Bronchial epithelial cell (primary cell): ENCODE measurements around the gene ENTPD1. TPM values are rescaled to one million over a fixed set of nuclear protein-coding genes. Genes with fewer than 3 reads are reported as not detected.
A peak's percentile ranks its signal among the peaks of the same experiment; 100 is the strongest.
"Not testable (repeated sequence)": the region's sequence is repeated elsewhere in the genome, so short reads cannot be mapped to it uniquely, and the experiment has no call there.

Source experiments
- DNase-seq: peaks from one replicate; pipeline ENCODE4 v3.0.0-alpha.2; 2010; ENCODE audit warnings: low read depth
- FAIRE-seq: peaks from 2 replicates; lab custom pipeline; 2011; peaks lifted over from hg19 to GRCh38; lab: Jason Lieb, UNC
- H3K27me3 ChIP-seq: 2 replicates; pipeline ENCODE4 v1.5.1; 2011; ENCODE audit warnings: low read length; ENCODE audit not compliant: control insufficient read depth, insufficient read depth
- H3K36me3 ChIP-seq: 2 replicates; pipeline ENCODE4 v1.5.1; 2011; ENCODE audit warnings: low read length; ENCODE audit not compliant: control insufficient read depth, insufficient read depth
- H3K4me3 ChIP-seq: 2 replicates; pipeline ENCODE4 v1.5.1; 2011; ENCODE audit warnings: mild to moderate bottlenecking, low read depth, low read length, control low read depth
- CTCF ChIP-seq: IDR thresholded peaks from 2 replicates; pipeline ENCODE4 v1.5.1; 2011; ENCODE audit warnings: mild to moderate bottlenecking, moderate library complexity, low read length, control low read depth, inconsistent platforms; ENCODE audit not compliant: insufficient read depth, severe bottlenecking
- total RNA-seq: library from RNA; depleted of rRNA; stranded (reverse); fragments of >200 nt; gene quantifications from 2 replicates; pipeline ENCODE4 v1.2.1, GENCODE V29; 2014

ENTPD1 gene
- total RNA-seq, 1 donor from 2014 or later, result not detected

DNA sequence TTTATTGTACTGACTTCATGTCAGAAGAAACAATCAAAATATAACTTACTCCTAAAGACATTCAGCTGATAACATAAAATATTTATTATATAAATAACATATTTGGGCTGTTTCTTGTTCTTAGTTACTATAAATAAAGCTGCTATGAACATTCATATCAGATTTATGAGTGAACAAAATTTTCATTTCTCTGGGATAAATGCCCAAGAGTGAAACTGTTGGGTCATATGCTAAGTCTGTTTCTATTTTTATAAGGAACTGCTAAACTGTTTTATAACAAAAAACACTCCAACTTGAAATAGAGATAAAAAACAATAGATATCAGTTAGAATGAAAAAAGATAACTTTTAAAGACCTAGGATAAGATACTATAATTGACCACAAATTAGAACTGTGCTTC lies 125.4 kb downstream of the ENTPD1 start:
- Histone ChIP-seq H3K36me3 (no peaks in the 10 kb centered on the region), H3K4me3 (no peak overlapping the region), H3K27me3 (no peaks in the 10 kb centered on the region)
- no peak for FAIRE-seq
- no peak for TF ChIP-seq CTCF
- no peak for DNase-seq

DNA sequence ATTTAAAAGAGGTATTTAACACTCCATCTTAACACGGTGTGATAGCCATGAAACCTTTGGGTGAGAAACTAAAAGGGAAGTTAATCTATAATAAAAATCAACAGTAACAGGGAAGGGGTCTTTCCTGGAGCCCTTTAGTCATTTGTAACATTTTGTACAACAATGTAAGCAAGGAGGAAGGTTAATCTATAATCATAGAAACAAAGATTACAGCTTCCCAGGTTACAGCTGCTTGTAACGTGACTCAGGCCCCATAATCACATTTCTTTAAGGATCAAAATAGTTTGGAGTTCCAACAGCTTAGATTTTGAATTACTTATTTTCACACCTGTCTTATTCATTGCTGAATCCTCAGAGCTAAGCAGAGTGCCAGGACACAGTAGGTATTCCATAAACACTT lies 133.9 kb downstream of the ENTPD1 start:
- no peak for FAIRE-seq
- Histone ChIP-seq H3K27me3 (no peaks in the 10 kb centered on the region), H3K4me3 (no peak overlapping the region), H3K36me3 (no peaks in the 10 kb centered on the region)
- DNase-seq, result no peak
- no peak for TF ChIP-seq CTCF

- no peak for FAIRE-seq
- TF ChIP-seq CTCF, result no peak
- Histone ChIP-seq H3K36me3 (no peaks in the 10 kb centered on the region), H3K27me3 (no peaks in the 10 kb centered on the region), H3K4me3 (no peak overlapping the region)
- DNase-seq, result no peak
Observed at GRCh38 chr10:95896071-95896850, 140.3 kb downstream of the ENTPD1 start.

DNA sequence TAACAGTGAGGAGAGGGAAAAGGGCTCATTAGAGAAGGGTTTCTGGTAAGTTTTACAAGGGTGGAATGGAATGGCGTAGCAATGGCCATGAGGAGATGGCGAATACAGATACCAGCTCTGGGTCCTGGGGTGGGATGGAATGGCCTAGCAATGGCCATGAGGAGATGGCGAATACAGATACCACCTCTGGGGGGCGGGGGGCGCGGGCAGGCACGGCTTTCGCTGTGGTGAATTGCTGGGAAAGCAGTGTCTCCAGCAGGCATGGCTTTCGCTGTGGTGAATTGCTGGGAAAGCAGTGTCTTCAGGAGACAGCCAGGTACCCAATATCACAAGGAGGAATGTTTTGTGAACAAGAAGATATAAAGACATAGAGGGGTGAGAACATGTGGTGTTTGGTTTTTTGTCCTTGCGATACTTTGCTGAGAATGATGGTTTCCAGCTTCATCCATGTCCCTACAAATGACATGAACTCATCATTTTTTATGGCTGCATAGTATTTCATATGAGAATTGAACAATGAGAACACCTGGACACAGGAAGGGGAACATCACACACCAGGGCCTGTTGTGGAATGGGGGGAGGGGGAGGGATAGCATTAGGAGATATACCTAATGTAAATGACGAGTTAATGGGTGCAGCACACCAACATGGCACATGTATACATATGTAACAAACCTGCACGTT lies 150.1 kb downstream of the ENTPD1 start:
- H3K36me3 ChIP-seq, DNase-seq, H3K27me3 ChIP-seq, FAIRE-seq, H3K4me3 ChIP-seq: not testable (repeated sequence)

- peak overlapping the region; percentile 51 for H3K4me3 ChIP-seq
- H3K27me3 ChIP-seq, result no peaks in the 10 kb centered on the region
- FAIRE-seq (no peak), DNase-seq (peak; percentile 49)
- TF ChIP-seq CTCF, result peak; percentile 6
- H3K36me3 ChIP-seq, result peaks cover 2% of the 10 kb centered on the region
Observed at GRCh38 chr10:95906677-95907455, 150.9 kb downstream of the ENTPD1 start.
